ENCODE results near the gene WDR70. TPM values are rescaled to one million over a fixed set of nuclear protein-coding genes. Genes with fewer than 3 reads are reported as not detected.
"Not testable (repeated sequence)": the region's sequence is repeated elsewhere in the genome, so short reads cannot be mapped to it uniquely, and the experiment has no call there.

The WDR70 gene
- polyA plus RNA-seq, 1 of the 3 experiments (the other 2 are of a cell fraction), result 14.2 TPM

DNA sequence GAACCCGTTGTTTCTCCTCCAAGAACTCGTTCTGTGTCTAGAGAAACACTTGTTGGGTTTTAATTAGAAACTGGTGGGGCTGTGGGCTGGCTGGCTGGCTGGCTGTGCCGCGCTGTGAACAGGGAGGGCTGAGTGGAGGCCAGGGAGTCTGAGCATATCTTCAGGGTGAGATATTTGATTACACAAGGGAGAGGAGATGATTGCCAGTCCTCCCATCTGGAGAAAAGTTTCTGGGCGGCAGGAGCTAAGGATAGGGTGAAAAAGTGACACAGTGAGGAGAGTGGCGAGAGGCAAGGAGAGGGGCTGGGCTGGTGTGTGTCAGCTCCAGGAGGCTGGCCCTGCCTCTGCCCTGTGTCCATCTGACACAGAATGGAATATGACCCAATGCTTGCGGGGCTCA is 397.7 kb downstream of the WDR70 start:
- no peak overlapping the region for H3K9ac ChIP-seq
- H4K20me1 ChIP-seq (ENCODE audit: insufficient read depth), result no peaks in the 10 kb centered on the region
- no peak overlapping the region for H3K4me2 ChIP-seq
- WGBS (ENCODE audit: low lambda C conversion rate), result 86% methylated on average over 6 of the region's 7 CpGs
- no peak overlapping the region for H3K4me3 ChIP-seq (ENCODE audit: low read depth in 2 of 2, low read length in 1 of 2)
- CTCF ChIA-PET, result no interaction called here
- no peaks in the 10 kb centered on the region for H3K27me3 ChIP-seq (ENCODE audit: insufficient read depth)
- TF ChIP-seq TCF12 (IDR thresholded peaks at IDR 0.05) (peak; percentile 40; the same call in 1 of the 2 replicates), EP300 (IDR thresholded peaks at IDR 0.05; ENCODE audit: borderline replicate concordance in 1 of 2, low read depth in 1 of 2, low read length in 1 of 2) (no peak)
- no peak overlapping the region for H2AFZ ChIP-seq (ENCODE audit: low read depth)
- POLR2A ChIA-PET, result no interaction called here
- H3K9me2 ChIP-seq, result no peaks in the 10 kb centered on the region
- DNase-seq, result no peak
- H3F3A ChIP-seq (replicated peaks; ENCODE audit: insufficient read depth), result peaks cover 5% of the 10 kb centered on the region
- peaks cover 5% of the 10 kb centered on the region; the same call in 1 of the 2 replicates for H3K9me3 ChIP-seq
- H3K4me1 ChIP-seq (ENCODE audit: control insufficient read depth in 1 of 2, insufficient read depth in 2 of 2, low read depth in 1 of 2, low read length in 1 of 2), result peaks cover 0 to 17% of the 10 kb centered on the region in 2 experiments; a peak in 2 of 4 replicates
- H3K36me3 ChIP-seq (replicated peaks in 1 of 2; ENCODE audit: control insufficient read depth in 1 of 2, insufficient read depth in 2 of 2, low read length in 1 of 2), result no peaks in the 10 kb centered on the region
- no peak overlapping the region for H3K27ac ChIP-seq (ENCODE audit: low read depth in 2 of 2, low read length in 1 of 2)
- no peaks in the 10 kb centered on the region for H3K79me2 ChIP-seq (ENCODE audit: insufficient read depth)

DNA sequence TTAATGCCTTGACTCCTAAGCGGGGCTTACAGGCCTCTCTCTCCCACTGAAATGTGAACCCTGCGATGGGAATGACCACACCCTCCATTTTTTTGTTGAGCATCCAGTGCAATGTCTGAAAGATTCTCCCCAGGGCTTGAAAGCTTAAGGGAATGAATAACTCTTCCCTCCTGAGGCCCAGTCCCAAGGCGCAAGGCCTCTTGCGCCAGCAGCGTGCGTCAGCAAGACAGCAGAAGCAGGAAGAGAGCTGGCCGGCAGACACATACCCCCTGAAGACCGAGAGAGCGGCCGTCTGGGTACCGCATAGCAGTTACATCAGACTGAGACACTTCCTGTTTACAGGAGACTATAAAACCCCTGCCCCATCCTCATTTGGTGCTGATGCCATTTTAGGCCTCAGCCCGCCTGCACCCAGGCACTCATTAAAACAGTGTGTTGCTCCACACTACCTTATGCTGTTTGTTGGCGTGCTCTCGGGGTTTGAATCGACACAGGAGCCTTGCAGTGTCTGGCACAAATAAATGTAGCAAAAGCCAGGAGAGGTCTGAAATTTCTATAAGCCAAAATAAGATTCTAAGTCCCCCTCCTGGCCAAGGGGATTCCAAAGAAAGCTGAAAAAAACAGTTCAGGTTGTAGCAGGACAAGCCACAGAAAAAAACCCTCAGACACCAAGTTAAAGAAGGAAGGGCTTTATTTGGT is 398.5 kb downstream of the WDR70 start:
- H3K4me3 ChIP-seq (ENCODE audit: low read depth in 2 of 2, low read length in 1 of 2), result no peak overlapping the region
- H3K27me3 ChIP-seq (ENCODE audit: insufficient read depth), result no peaks in the 10 kb centered on the region
- H4K20me1 ChIP-seq (ENCODE audit: insufficient read depth), result no peaks in the 10 kb centered on the region
- CTCF ChIA-PET, result no interaction called here
- 86% methylated on average over 15 of the region's 15 CpGs for WGBS (ENCODE audit: low lambda C conversion rate)
- POLR2A ChIA-PET, result no interaction called here
- H3K4me2 ChIP-seq, result no peak overlapping the region
- no peak overlapping the region for H2AFZ ChIP-seq (ENCODE audit: low read depth)
- no peaks in the 10 kb centered on the region for H3K79me2 ChIP-seq (ENCODE audit: insufficient read depth)
- H3F3A ChIP-seq (replicated peaks; ENCODE audit: insufficient read depth), result no peaks in the 10 kb centered on the region
- DNase-seq, result no peak
- TF ChIP-seq, protein P1, sequence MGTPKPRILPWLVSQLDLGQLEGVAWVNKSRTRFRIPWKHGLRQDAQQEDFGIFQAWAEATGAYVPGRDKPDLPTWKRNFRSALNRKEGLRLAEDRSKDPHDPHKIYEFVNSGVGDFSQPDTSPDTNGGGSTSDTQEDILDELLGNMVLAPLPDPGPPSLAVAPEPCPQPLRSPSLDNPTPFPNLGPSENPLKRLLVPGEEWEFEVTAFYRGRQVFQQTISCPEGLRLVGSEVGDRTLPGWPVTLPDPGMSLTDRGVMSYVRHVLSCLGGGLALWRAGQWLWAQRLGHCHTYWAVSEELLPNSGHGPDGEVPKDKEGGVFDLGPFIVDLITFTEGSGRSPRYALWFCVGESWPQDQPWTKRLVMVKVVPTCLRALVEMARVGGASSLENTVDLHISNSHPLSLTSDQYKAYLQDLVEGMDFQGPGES (IDR thresholded peaks at IDR 0.05; ENCODE audit: low read depth, low read length), result no peak
- TF ChIP-seq MXI1 (IDR thresholded peaks at IDR 0.05; ENCODE audit: low read depth, low read length), result no peak
- no peak for TF ChIP-seq GABPA (IDR thresholded peaks at IDR 0.05; ENCODE audit: low read depth)
- TF ChIP-seq NRF1 (IDR thresholded peaks at IDR 0.05; ENCODE audit: low read depth, low read length), result no peak
- peaks cover 5% of the 10 kb centered on the region; the same call in 1 of the 2 replicates for H3K9me3 ChIP-seq
- H3K36me3 ChIP-seq (replicated peaks in 1 of 2; ENCODE audit: control insufficient read depth in 1 of 2, insufficient read depth in 2 of 2, low read length in 1 of 2), result no peaks in the 10 kb centered on the region
- H3K4me1 ChIP-seq (ENCODE audit: control insufficient read depth in 1 of 2, insufficient read depth in 2 of 2, low read depth in 1 of 2, low read length in 1 of 2), result peaks cover 0 to 10% of the 10 kb centered on the region in 2 experiments; a peak in 1 of 4 replicates
- H3K27ac ChIP-seq (ENCODE audit: low read depth in 2 of 2, low read length in 1 of 2), result no peak overlapping the region
- no peak overlapping the region for H3K9ac ChIP-seq
- no peaks in the 10 kb centered on the region for H3K9me2 ChIP-seq

GRCh38 chr5:37781409-37781808 is 402.3 kb downstream of the WDR70 start:
- DNase-seq; H3K4me2 ChIP-seq; H3K9me3 ChIP-seq; H3K9ac ChIP-seq; H3K4me3 ChIP-seq (ENCODE audit: low read depth in 2 of 2, low read length in 1 of 2); H3K79me2 ChIP-seq (ENCODE audit: insufficient read depth); CTCF ChIA-PET; H3K27ac ChIP-seq (ENCODE audit: low read depth in 2 of 2, low read length in 1 of 2); H3K9me2 ChIP-seq; H2AFZ ChIP-seq (ENCODE audit: low read depth); H3K4me1 ChIP-seq (ENCODE audit: control insufficient read depth in 1 of 2, insufficient read depth in 2 of 2, low read depth in 1 of 2, low read length in 1 of 2); H3K36me3 ChIP-seq (replicated peaks in 1 of 2; ENCODE audit: control insufficient read depth in 1 of 2, insufficient read depth in 2 of 2, low read length in 1 of 2); H3F3A ChIP-seq (replicated peaks; ENCODE audit: insufficient read depth); POLR2A ChIA-PET; H4K20me1 ChIP-seq (ENCODE audit: insufficient read depth); H3K27me3 ChIP-seq (ENCODE audit: insufficient read depth): not testable (repeated sequence)
- WGBS (ENCODE audit: low lambda C conversion rate), result 79% methylated on average over 8 of the region's 8 CpGs
